Measurements from ENCODE around the gene ATP8B4. TPM values are rescaled to one million over a fixed set of nuclear protein-coding genes. Genes with fewer than 3 reads are reported as not detected.
A peak's percentile ranks its signal among the peaks of the same experiment; 100 is the strongest.

ATP8B4 gene
- total RNA-seq, 1 experiment from 2014 or later, result 14.4 TPM

- H3K9me3 ChIP-seq (replicated peaks), result no peaks in the 10 kb centered on the region
- H3K4me1 ChIP-seq, result no peaks in the 10 kb centered on the region
- no peak overlapping the region for H3K4me3 ChIP-seq
- H3K36me3 ChIP-seq, result no peaks in the 10 kb centered on the region
- no peaks in the 10 kb centered on the region for H3K27me3 ChIP-seq
- no peak overlapping the region for H3K27ac ChIP-seq
- no peak for DNase-seq
Observed at GRCh38 chr15:50071551-50072258, 47.3 kb downstream of the ATP8B4 start.

- Histone ChIP-seq H3K4me3 (no peak overlapping the region), H3K27ac (no peak overlapping the region), H3K36me3 (no peaks in the 10 kb centered on the region), H3K4me1 (no peaks in the 10 kb centered on the region), H3K9me3 (replicated peaks) (no peaks in the 10 kb centered on the region), H3K27me3 (no peaks in the 10 kb centered on the region)
- no peak for DNase-seq
Observed at GRCh38 chr15:50068016-50068415, 51.0 kb downstream of the ATP8B4 start.

GRCh38 chr15:50067254-50067653 is 51.8 kb downstream of the ATP8B4 start:
- no peaks in the 10 kb centered on the region for H3K9me3 ChIP-seq (replicated peaks)
- no peaks in the 10 kb centered on the region for H3K36me3 ChIP-seq
- no peak for DNase-seq
- no peaks in the 10 kb centered on the region for H3K27me3 ChIP-seq
- no peak overlapping the region for H3K4me3 ChIP-seq
- no peak overlapping the region for H3K27ac ChIP-seq
- H3K4me1 ChIP-seq, result no peaks in the 10 kb centered on the region

GRCh38 chr15:50066666-50067065 is 52.4 kb downstream of the ATP8B4 start:
- Histone ChIP-seq H3K27ac (no peak overlapping the region), H3K4me1 (no peaks in the 10 kb centered on the region), H3K4me3 (no peak overlapping the region), H3K36me3 (no peaks in the 10 kb centered on the region), H3K9me3 (replicated peaks) (no peaks in the 10 kb centered on the region), H3K27me3 (no peaks in the 10 kb centered on the region)
- DNase-seq, result no peak

GRCh38 chr15:50066202-50066601 is 52.8 kb downstream of the ATP8B4 start:
- H3K36me3 ChIP-seq, result no peaks in the 10 kb centered on the region
- no peaks in the 10 kb centered on the region for H3K9me3 ChIP-seq (replicated peaks)
- H3K27ac ChIP-seq, result no peak overlapping the region
- H3K4me1 ChIP-seq, result no peaks in the 10 kb centered on the region
- no peaks in the 10 kb centered on the region for H3K27me3 ChIP-seq
- H3K4me3 ChIP-seq, result no peak overlapping the region
- no peak for DNase-seq

GRCh38 chr15:50065279-50065678 is 53.8 kb downstream of the ATP8B4 start:
- Histone ChIP-seq H3K4me3 (no peak overlapping the region), H3K27ac (no peak overlapping the region), H3K27me3 (no peaks in the 10 kb centered on the region), H3K4me1 (no peaks in the 10 kb centered on the region), H3K9me3 (replicated peaks) (no peaks in the 10 kb centered on the region), H3K36me3 (no peaks in the 10 kb centered on the region)
- DNase-seq, result no peak

GRCh38 chr15:50064673-50065072 is 54.4 kb downstream of the ATP8B4 start:
- Histone ChIP-seq H3K4me3 (no peak overlapping the region), H3K9me3 (replicated peaks) (no peaks in the 10 kb centered on the region), H3K27me3 (no peaks in the 10 kb centered on the region), H3K27ac (no peak overlapping the region), H3K4me1 (no peaks in the 10 kb centered on the region), H3K36me3 (no peaks in the 10 kb centered on the region)
- DNase-seq, result no peak

- H3K36me3 ChIP-seq, result no peaks in the 10 kb centered on the region
- no peak for DNase-seq
- H3K27ac ChIP-seq, result no peak overlapping the region
- no peak overlapping the region for H3K4me3 ChIP-seq
- no peaks in the 10 kb centered on the region for H3K9me3 ChIP-seq (replicated peaks)
- H3K4me1 ChIP-seq, result peaks cover 4% of the 10 kb centered on the region
- no peaks in the 10 kb centered on the region for H3K27me3 ChIP-seq
Observed at GRCh38 chr15:50063226-50063625, 55.8 kb downstream of the ATP8B4 start.

GRCh38 chr15:50061503-50061902 is 57.5 kb downstream of the ATP8B4 start:
- no peak overlapping the region for H3K4me3 ChIP-seq
- H3K9me3 ChIP-seq (replicated peaks), result no peaks in the 10 kb centered on the region
- H3K27me3 ChIP-seq, result no peaks in the 10 kb centered on the region
- no peaks in the 10 kb centered on the region for H3K36me3 ChIP-seq
- peaks cover 12% of the 10 kb centered on the region for H3K4me1 ChIP-seq
- no peak for DNase-seq
- H3K27ac ChIP-seq, result no peak overlapping the region

GRCh38 chr15:50059883-50060282 is 59.1 kb downstream of the ATP8B4 start:
- Histone ChIP-seq H3K4me3 (no peak overlapping the region), H3K9me3 (replicated peaks) (no peaks in the 10 kb centered on the region), H3K4me1 (peaks cover 15% of the 10 kb centered on the region), H3K36me3 (no peaks in the 10 kb centered on the region), H3K27me3 (no peaks in the 10 kb centered on the region), H3K27ac (no peak overlapping the region)
- DNase-seq, result no peak

- Histone ChIP-seq H3K27me3 (no peaks in the 10 kb centered on the region), H3K4me1 (peaks cover 15% of the 10 kb centered on the region), H3K4me3 (no peak overlapping the region), H3K9me3 (replicated peaks) (no peaks in the 10 kb centered on the region), H3K27ac (no peak overlapping the region), H3K36me3 (no peaks in the 10 kb centered on the region)
- DNase-seq, result no peak
Observed at GRCh38 chr15:50059203-50059772, 59.7 kb downstream of the ATP8B4 start.

GRCh38 chr15:50057905-50058639 is 61.0 kb downstream of the ATP8B4 start:
- Histone ChIP-seq H3K27ac (peak overlapping the region; percentile 33; the same call in 1 of the 2 replicates), H3K4me1 (peaks cover 15% of the 10 kb centered on the region), H3K36me3 (no peaks in the 10 kb centered on the region), H3K9me3 (replicated peaks) (no peaks in the 10 kb centered on the region), H3K27me3 (no peaks in the 10 kb centered on the region), H3K4me3 (no peak overlapping the region)
- peak; percentile 10 to 43 for DNase-seq

- Histone ChIP-seq H3K27me3 (no peaks in the 10 kb centered on the region), H3K4me1 (peaks cover 15% of the 10 kb centered on the region), H3K36me3 (no peaks in the 10 kb centered on the region), H3K4me3 (no peak overlapping the region), H3K9me3 (replicated peaks) (no peaks in the 10 kb centered on the region), H3K27ac (no peak overlapping the region)
- no peak for DNase-seq
Observed at GRCh38 chr15:50057196-50057595, 61.8 kb downstream of the ATP8B4 start.

GRCh38 chr15:50055750-50056157 is 63.3 kb downstream of the ATP8B4 start:
- Histone ChIP-seq H3K36me3 (no peaks in the 10 kb centered on the region), H3K27ac (no peak overlapping the region), H3K27me3 (no peaks in the 10 kb centered on the region)

GRCh38 chr15:50055332-50055731 is 63.7 kb downstream of the ATP8B4 start:
- Histone ChIP-seq H3K4me3 (no peak overlapping the region), H3K9me3 (replicated peaks) (no peaks in the 10 kb centered on the region), H3K36me3 (no peaks in the 10 kb centered on the region), H3K27me3 (no peaks in the 10 kb centered on the region), H3K27ac (no peak overlapping the region), H3K4me1 (peaks cover 15% of the 10 kb centered on the region)
- DNase-seq, result no peak

More at GRCh38 chr15:50055750-50056157, 63.3 kb downstream of the ATP8B4 start:
- Histone ChIP-seq H3K4me1 (peaks cover 15% of the 10 kb centered on the region), H3K9me3 (replicated peaks) (no peaks in the 10 kb centered on the region), H3K4me3 (no peak overlapping the region)
- DNase-seq, result no peak
